HG02588 (cell line): ENCODE data around the gene CTXN2.

Source experiments
- ATAC-seq: cut with Tn5 transposase; IDR thresholded peaks from one replicate; pipeline ENCODE4 v1.9.1; 2021; ENCODE audit warnings: mild to moderate bottlenecking, moderate library complexity; ENCODE audit not compliant: unreplicated experiment

CTXN2 gene

GRCh38 chr15:48221885-48222284 lies 30.4 kb downstream of the CTXN2 start:
- ATAC-seq, result no peak

DNA sequence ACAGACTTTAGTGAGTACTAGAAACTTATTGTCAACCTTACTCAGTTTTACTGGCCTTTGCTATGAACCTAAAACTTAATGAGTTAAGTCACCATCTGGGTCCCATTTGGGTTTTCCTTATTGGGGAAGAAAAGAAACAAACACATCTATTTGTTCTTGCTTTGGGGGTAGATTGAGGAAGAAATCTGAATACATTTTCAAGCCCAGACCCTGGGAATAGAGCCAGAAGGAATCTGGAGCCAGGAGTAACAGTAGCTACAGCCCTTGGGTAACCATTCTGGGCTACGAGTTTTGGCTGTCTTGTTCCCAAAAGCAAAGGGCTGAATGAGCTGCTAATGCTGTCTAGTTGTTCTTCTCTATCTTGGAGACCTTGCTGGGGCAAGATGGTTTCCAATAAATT lies 31.2 kb downstream of the CTXN2 start:
- ATAC-seq, result no peak

DNA sequence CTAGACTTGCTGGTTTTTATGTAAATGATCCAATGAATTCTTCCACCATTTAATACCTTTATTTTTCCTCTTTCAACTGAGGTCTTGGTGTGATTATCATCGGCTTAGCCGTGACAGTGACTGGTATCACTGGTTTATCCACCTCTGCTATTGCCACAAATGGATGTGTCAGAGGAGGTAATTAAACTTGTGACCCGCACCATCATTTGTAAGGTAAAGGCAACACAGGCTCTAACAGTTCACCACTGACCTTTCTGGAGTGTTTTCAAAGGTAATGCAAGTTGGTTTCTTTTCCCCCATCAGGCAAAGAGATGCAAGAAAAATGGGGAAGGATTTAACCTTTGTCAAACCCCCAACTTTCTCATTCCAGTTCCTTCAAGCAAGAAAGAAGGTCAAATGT lies 34.3 kb downstream of the CTXN2 start:
- no peak for ATAC-seq

DNA sequence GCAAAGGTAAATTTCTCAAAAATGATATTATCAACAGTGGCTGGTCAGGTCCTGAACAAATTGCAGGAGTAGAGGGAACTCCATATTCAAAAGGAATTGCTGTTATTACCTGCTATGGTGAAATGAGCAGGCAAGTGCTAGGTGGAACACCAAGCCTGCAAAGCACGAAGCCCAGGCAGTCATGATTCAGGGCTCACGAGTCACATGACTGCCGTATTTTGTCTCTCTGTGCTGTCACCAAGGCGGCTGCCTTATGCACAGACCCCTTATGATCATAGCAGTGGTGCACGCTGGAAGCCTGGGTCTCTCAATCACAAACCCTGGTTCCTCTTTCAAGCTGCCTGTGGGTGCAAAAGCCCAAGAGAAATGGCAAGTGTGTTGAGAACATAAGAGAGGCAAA lies 39.0 kb downstream of the CTXN2 start:
- no peak for ATAC-seq

GRCh38 chr15:48233246-48233645 lies 41.8 kb downstream of the CTXN2 start:
- no peak for ATAC-seq

- no peak for ATAC-seq
Observed at GRCh38 chr15:48239334-48239733, 47.9 kb downstream of the CTXN2 start.

DNA sequence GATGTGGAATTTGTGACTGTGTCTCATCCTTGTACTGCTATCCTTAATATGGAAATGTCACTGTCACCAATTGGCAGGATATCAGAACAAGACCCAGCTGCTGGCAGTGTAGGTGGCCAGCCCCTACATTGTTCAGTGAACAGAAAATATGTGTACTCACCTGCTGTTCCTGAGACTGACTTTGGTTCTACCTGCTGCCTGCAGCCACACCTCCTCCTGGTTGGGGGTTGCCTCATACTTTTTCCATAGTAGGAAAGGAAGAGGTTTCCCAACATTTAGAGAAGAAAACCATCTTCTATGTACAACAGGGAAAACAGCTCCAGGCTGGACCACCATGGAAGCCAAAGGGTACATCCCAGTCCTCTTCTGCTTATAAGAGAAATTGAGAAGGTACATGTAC lies 50.5 kb downstream of the CTXN2 start:
- no peak for ATAC-seq

DNA sequence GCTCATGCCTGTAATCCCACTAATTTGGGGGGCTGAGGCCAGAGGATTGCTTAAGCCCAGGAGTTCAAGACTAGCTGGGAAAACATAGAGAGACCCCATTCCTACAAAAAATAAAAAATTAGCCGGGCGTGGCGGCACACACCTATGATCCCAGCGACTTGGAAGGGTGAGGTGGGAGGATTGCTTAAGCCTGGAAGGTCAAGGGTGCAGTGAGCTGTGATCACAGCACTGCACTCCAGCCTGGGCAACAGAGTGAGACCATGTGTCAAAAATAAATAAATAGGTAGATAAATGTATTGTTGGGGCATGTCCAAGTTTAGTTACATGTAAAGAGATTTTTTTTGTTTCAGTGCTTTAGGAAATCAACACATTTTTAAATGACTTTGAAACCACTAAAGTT lies 51.1 kb downstream of the CTXN2 start:
- ATAC-seq, result no peak

- no peak for ATAC-seq
Observed at GRCh38 chr15:48244921-48245320, 53.5 kb downstream of the CTXN2 start.

DNA sequence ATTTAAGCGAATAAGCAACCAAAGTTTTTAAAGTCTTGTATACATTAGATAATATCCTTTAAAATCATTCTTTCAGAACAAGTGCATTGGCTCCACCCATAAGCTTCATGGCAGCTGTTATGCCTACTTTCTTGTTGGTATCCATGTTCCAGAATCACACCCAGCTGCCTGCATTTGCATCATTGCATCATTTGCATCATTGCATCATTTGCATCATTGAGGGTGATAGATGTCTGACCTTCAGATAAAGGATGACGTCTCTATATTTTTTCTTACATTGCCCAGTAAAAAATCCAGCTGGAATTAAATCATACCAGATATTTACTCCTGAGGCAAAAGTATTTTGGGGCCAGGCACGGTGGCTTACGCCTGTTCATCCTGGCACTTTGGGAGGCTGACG lies 56.9 kb downstream of the CTXN2 start:
- ATAC-seq, result no peak

DNA sequence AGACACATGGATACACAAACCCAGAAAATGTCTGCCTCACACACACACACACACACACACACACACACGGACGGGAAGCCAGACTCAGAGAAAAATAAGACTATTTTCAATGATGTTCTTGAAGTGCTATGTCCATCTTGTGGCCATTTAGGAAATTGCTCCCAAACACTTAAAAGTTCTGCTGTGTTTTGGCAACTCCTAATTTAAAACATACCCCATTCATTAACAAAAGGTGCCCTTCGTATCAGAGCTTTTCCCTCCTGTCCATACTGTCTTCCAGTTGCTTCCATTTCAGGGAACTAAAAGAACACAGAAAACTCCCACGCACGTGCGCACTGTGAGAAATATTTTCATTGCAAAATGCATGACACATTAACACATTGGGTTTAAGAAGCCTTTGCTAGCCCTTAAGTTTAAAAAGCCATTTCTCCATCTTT lies 59.2 kb downstream of the CTXN2 start:
- no peak for ATAC-seq

DNA sequence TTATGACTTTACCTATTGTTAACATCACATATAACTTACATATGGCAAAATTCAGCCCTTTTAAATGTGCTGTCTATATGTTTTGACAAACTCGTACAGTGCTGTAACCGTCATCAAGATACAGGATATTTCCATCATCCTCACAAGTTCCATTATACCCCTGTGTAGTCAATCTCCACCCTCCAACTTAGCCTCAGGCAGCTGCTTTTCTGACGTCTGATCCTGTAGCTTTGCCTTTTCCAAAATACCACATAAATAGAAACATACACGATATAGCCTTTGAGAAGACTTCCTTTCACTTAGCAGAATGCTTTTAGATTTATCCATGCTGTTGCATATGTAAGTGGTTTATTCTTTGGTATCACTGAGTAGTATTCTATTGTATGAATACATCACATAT lies 61.7 kb downstream of the CTXN2 start:
- no peak for ATAC-seq
